22Rv1 (cell line): Measurements from ENCODE around the gene KCNK13.

Experiments used
- CTCF ChIP-seq: fragments of 450-650 bp; IDR thresholded peaks from 2 replicates; pipeline ENCODE4 v1.5.1; 2017; ENCODE audit warnings: mild to moderate bottlenecking
- ZFX ChIP-seq: fragments of 450-650 bp; IDR thresholded peaks from 2 replicates; pipeline ENCODE4 v1.6.1; 2017; ENCODE audit warnings: antibody characterized with exemption, borderline replicate concordance

- no peak for TF ChIP-seq CTCF
- no peak for TF ChIP-seq ZFX
These were observed 139.6 kb downstream of the KCNK13 start for GRCh38 chr14:90201344-90201743.
